Hepatocyte (in vitro differentiated cells): ENCODE measurements around the gene CELSR1.

ENCODE experiments used
- EZH2 ChIP-seq: fragments of 200-600 bp; sonication (generic); IDR thresholded peaks from 2 replicates; pipeline ENCODE4 v1.6.1; 2016; ENCODE audit warnings: antibody characterized with exemption, mild to moderate bottlenecking, borderline replicate concordance
- EZH2phosphoT487 ChIP-seq: fragments of 200-600 bp; sonication (generic); IDR thresholded peaks from one replicate; pipeline ENCODE4 v1.6.1; 2018; ENCODE audit warnings: antibody characterized with exemption, mild to moderate bottlenecking, low read depth, moderate library complexity; ENCODE audit not compliant: unreplicated experiment, severe bottlenecking
- TF ChIP-seq, protein P1 (sequence below): fragments of 200-600 bp; sonication (generic); IDR thresholded peaks from 2 replicates; pipeline ENCODE4 v1.5.1; 2016; ENCODE audit warnings: antibody characterized with exemption, mild to moderate bottlenecking; ENCODE audit not compliant: poor library complexity

DNA sequence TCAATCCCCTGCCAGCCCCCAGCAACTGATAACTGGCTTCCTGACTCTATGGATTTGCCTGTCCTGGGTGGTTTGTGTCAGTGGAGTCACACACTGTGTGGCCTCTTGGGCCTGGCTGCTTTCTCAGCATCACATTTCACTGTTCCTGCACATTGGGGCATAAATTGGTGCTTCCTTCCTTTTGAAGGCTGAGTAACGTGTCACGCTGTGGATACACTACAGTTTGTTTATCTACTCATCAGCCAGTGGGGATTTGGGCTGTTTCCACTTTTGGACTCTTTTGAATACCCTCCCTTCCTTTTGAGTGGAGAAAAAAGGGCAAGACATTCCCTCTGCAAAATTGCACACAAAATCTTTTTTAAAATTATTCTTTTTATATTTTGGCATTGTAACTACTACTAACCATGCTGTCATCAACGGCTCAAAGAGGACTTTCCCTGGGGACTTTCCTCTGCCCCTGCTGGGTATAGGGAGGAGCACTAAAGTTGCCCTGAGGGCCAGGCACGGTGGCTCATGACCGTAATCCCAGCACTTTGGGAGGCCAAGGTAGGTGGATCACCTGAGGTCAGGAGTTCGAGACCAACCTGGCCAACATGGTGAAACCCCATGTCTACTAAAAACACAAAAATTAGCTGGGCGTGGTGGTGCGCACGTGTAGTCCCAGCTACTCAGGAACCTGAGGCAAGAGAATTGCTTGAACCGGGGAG is 7.8 kb upstream of the CELSR1 start:
- TF ChIP-seq EZH2phosphoT487 (no peak), EZH2 (no peak)
- TF ChIP-seq, protein P1, sequence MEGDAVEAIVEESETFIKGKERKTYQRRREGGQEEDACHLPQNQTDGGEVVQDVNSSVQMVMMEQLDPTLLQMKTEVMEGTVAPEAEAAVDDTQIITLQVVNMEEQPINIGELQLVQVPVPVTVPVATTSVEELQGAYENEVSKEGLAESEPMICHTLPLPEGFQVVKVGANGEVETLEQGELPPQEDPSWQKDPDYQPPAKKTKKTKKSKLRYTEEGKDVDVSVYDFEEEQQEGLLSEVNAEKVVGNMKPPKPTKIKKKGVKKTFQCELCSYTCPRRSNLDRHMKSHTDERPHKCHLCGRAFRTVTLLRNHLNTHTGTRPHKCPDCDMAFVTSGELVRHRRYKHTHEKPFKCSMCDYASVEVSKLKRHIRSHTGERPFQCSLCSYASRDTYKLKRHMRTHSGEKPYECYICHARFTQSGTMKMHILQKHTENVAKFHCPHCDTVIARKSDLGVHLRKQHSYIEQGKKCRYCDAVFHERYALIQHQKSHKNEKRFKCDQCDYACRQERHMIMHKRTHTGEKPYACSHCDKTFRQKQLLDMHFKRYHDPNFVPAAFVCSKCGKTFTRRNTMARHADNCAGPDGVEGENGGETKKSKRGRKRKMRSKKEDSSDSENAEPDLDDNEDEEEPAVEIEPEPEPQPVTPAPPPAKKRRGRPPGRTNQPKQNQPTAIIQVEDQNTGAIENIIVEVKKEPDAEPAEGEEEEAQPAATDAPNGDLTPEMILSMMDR = no peak
